Hematopoietic multipotent progenitor cell treated with erythropoietin and hydrocortisone succinate and interleukin-3 and kit ligand, for 6 days (in vitro differentiated cells): ENCODE results near the gene CYP4F3.
A peak's percentile ranks its signal among the peaks of the same experiment; 100 is the strongest.
"Not testable (repeated sequence)": the region's sequence is repeated elsewhere in the genome, so short reads cannot be mapped to it uniquely, and the experiment has no call there.

Source experiments
- DNase-seq: peaks from one replicate; pipeline ENCODE4 v3.0.0-alpha.2; 2015

The CYP4F3 gene

GRCh38 chr19:15633082-15633835, 7.4 kb upstream of the CYP4F3 start:
- peak; percentile 42 for DNase-seq

GRCh38 chr19:15634105-15634504, 6.6 kb upstream of the CYP4F3 start:
- no peak for DNase-seq

- peak; percentile 49 for DNase-seq
Measured at GRCh38 chr19:15635016-15635805, 5.5 kb upstream of the CYP4F3 start.

- no peak for DNase-seq
Measured at GRCh38 chr19:15636026-15636425, 4.7 kb upstream of the CYP4F3 start.

- peak; percentile 23 for DNase-seq
Measured at GRCh38 chr19:15639596-15639995, 1.1 kb upstream of the CYP4F3 start.

- peak; percentile 43 for DNase-seq
Measured at GRCh38 chr19:15640904-15641597, 354 bp downstream of the CYP4F3 start.

- peak; percentile 68 for DNase-seq
Measured at GRCh38 chr19:15641901-15642491, 1.3 kb downstream of the CYP4F3 start.

- no peak for DNase-seq
Measured at GRCh38 chr19:15642807-15643206, 2.1 kb downstream of the CYP4F3 start.

- DNase-seq = no peak
Measured at GRCh38 chr19:15643387-15643786, 2.7 kb downstream of the CYP4F3 start.

- DNase-seq = no peak
Measured at GRCh38 chr19:15644066-15644741, 3.5 kb downstream of the CYP4F3 start.

GRCh38 chr19:15644816-15645215, 4.1 kb downstream of the CYP4F3 start:
- DNase-seq = no peak

- no peak for DNase-seq
Measured at GRCh38 chr19:15649526-15649925, 8.8 kb downstream of the CYP4F3 start.

- not testable (repeated sequence) for DNase-seq
Measured at GRCh38 chr19:15650123-15650522, 9.4 kb downstream of the CYP4F3 start.

GRCh38 chr19:15651791-15652190, 11.1 kb downstream of the CYP4F3 start:
- no peak for DNase-seq

- no peak for DNase-seq
Measured at GRCh38 chr19:15652559-15653278, 12.0 kb downstream of the CYP4F3 start.

- DNase-seq = no peak
Measured at GRCh38 chr19:15656467-15656866, 15.8 kb downstream of the CYP4F3 start.

GRCh38 chr19:15663247-15663646, 22.6 kb downstream of the CYP4F3 start:
- no peak for DNase-seq

- no peak for DNase-seq
Measured at GRCh38 chr19:15666186-15666585, 25.5 kb downstream of the CYP4F3 start.

- DNase-seq = peak; percentile 30
Measured at GRCh38 chr19:15666883-15667282, 26.2 kb downstream of the CYP4F3 start.

- no peak for DNase-seq
Measured at GRCh38 chr19:15669440-15669839, 28.7 kb downstream of the CYP4F3 start.

- no peak for DNase-seq
Measured at GRCh38 chr19:15669891-15670290, 29.2 kb downstream of the CYP4F3 start.
